SK-N-SH treated with all-trans-retinoic acid at 6 μM for 48 hours (cell line): ENCODE results near the gene NTSR1.

Source experiments
- ATAC-seq: fragments of 200-7000 bp; cut with Tn5 transposase; 3 replicates; pipeline ENCODE4 v1.9.1; 2020; ENCODE audit warnings: mild to moderate bottlenecking, moderate library complexity
- ARNTL ChIP-seq: fragments of 450-650 bp; formaldehyde crosslinking; IDR thresholded peaks from 2 replicates; pipeline ENCODE4 v1.5.0; 2020; ENCODE audit warnings: low read depth, mild to moderate bottlenecking, moderate library complexity, borderline replicate concordance
- CREB5 ChIP-seq: fragments of 250-450 bp; sonication (Bioruptor Pico); IDR thresholded peaks from 2 replicates; pipeline ENCODE4 v1.5.1; 2020; ENCODE audit warnings: low read depth, mild to moderate bottlenecking, moderate library complexity
- CSDC2 ChIP-seq: fragments of 250-450 bp; sonication (Bioruptor Pico); IDR thresholded peaks from 2 replicates; pipeline ENCODE4 v1.5.0; 2020; ENCODE audit warnings: mild to moderate bottlenecking, moderate library complexity
- CSRNP3 ChIP-seq: fragments of 250-450 bp; sonication (Bioruptor Pico); IDR thresholded peaks from 2 replicates; pipeline ENCODE4 v1.5.1; 2021; ENCODE audit warnings: mild to moderate bottlenecking, moderate library complexity
- ESRRG ChIP-seq: fragments of 250-450 bp; sonication (Bioruptor Pico); IDR thresholded peaks from 2 replicates; pipeline ENCODE4 v1.6.1; 2021; ENCODE audit warnings: mild to moderate bottlenecking
- GLIS3 ChIP-seq: fragments of 250-450 bp; sonication (Bioruptor Pico); IDR thresholded peaks from 2 replicates; pipeline ENCODE4 v1.5.0; 2020; ENCODE audit warnings: mild to moderate bottlenecking, moderate library complexity
- ISL1 ChIP-seq: fragments of 250-450 bp; sonication (Bioruptor Pico); IDR thresholded peaks from 2 replicates; pipeline ENCODE4 v2.1.2; 2022; ENCODE audit warnings: mild to moderate bottlenecking, moderate library complexity
- OSR1 ChIP-seq: fragments of 250-450 bp; sonication (Bioruptor Pico); IDR thresholded peaks from 2 replicates; pipeline ENCODE4 v1.8.0; 2022; ENCODE audit warnings: moderate library complexity, mild to moderate bottlenecking, inconsistent platforms
- PATZ1 ChIP-seq: fragments of 250-450 bp; sonication (Bioruptor Pico); IDR thresholded peaks from 2 replicates; pipeline ENCODE4 v1.8.0; 2020; ENCODE audit warnings: mild to moderate bottlenecking, moderate library complexity, borderline replicate concordance
- POU6F1 ChIP-seq: fragments of 250-450 bp; sonication (Bioruptor Pico); IDR thresholded peaks from 2 replicates; pipeline ENCODE4 v1.8.0; 2021; ENCODE audit warnings: low read depth, mild to moderate bottlenecking, moderate library complexity, borderline replicate concordance
- PPARA ChIP-seq: fragments of 250-450 bp; sonication (Bioruptor Pico); IDR thresholded peaks from 2 replicates; pipeline ENCODE4 v1.5.0; 2020; ENCODE audit warnings: mild to moderate bottlenecking, borderline replicate concordance
- RARB ChIP-seq: fragments of 250-450 bp; sonication (Bioruptor Pico); IDR thresholded peaks from 2 replicates; pipeline ENCODE4 v1.8.0; 2021; ENCODE audit warnings: mild to moderate bottlenecking, moderate library complexity
- SNAI2 ChIP-seq: fragments of 250-450 bp; sonication (Bioruptor Pico); IDR thresholded peaks from 2 replicates; pipeline ENCODE4 v1.5.0; 2020; ENCODE audit warnings: mild to moderate bottlenecking, moderate library complexity
- TCF4 ChIP-seq: fragments of 250-450 bp; sonication (Bioruptor Pico); IDR thresholded peaks from 2 replicates; pipeline ENCODE4 v1.8.0; 2021; ENCODE audit warnings: mild to moderate bottlenecking, moderate library complexity, borderline replicate concordance
- TSHZ2 ChIP-seq: fragments of 250-450 bp; sonication (Bioruptor Pico); IDR thresholded peaks from 2 replicates; pipeline ENCODE4 v1.5.0; 2020; ENCODE audit warnings: mild to moderate bottlenecking, moderate library complexity
- ZC3H10 ChIP-seq: fragments of 250-450 bp; sonication (Bioruptor Pico); IDR thresholded peaks from 2 replicates; pipeline ENCODE4 v1.5.1; 2021; ENCODE audit warnings: mild to moderate bottlenecking, moderate library complexity
- ZFP3 ChIP-seq: fragments of 250-450 bp; sonication (Bioruptor Pico); IDR thresholded peaks from 2 replicates; pipeline ENCODE4 v1.5.0; 2020; ENCODE audit warnings: mild to moderate bottlenecking, moderate library complexity
- ZFP30 ChIP-seq: fragments of 450-650 bp; formaldehyde crosslinking; IDR thresholded peaks from 2 replicates; pipeline ENCODE4 v1.5.0; 2022; ENCODE audit warnings: mild to moderate bottlenecking, moderate library complexity
- ZNF565 ChIP-seq: fragments of 450-650 bp; formaldehyde crosslinking; conservative IDR thresholded peaks from 2 replicates; pipeline ENCODE4 v1.5.0; 2020; ENCODE audit warnings: low read depth, mild to moderate bottlenecking, moderate library complexity
- ZNF70 ChIP-seq: fragments of 450-650 bp; formaldehyde crosslinking; IDR thresholded peaks from 2 replicates; pipeline ENCODE4 v1.5.0; 2020; ENCODE audit warnings: mild to moderate bottlenecking, moderate library complexity
- ZNF8 ChIP-seq: fragments of 450-650 bp; formaldehyde crosslinking; IDR thresholded peaks from 2 replicates; pipeline ENCODE4 v1.5.0; 2020; ENCODE audit warnings: mild to moderate bottlenecking, moderate library complexity

NTSR1 gene

GRCh38 chr20:62721511-62722370 is 13.1 kb downstream of the NTSR1 start:
- no peak for ATAC-seq
- TF ChIP-seq ISL1 (CRISPR knock-in tag) (no peak), CSDC2 (CRISPR knock-in tag) (no peak), SNAI2 (no peak), ZNF8 (CRISPR knock-in tag) (no peak), OSR1 (CRISPR knock-in tag) (no peak), CREB5 (CRISPR knock-in tag) (no peak), PPARA (CRISPR knock-in tag) (no peak), CSRNP3 (no peak), POU6F1 (CRISPR knock-in tag) (no peak), ZFP3 (CRISPR knock-in tag) (no peak), ARNTL (no peak)
- TF ChIP-seq, all 23 proteins: peak for 0

- TF ChIP-seq OSR1 (CRISPR knock-in tag) (no peak), GLIS3 (CRISPR knock-in tag) (no peak)
- ATAC-seq, result no peak
Observed at GRCh38 chr20:62722627-62723026, 14.0 kb downstream of the NTSR1 start.

- TF ChIP-seq TSHZ2 (CRISPR knock-in tag), result no peak
- no peak for TF ChIP-seq PATZ1 (CRISPR knock-in tag)
- no peak for TF ChIP-seq ESRRG (CRISPR knock-in tag)
- TF ChIP-seq GLIS3 (CRISPR knock-in tag), result no peak
- no peak for TF ChIP-seq ZFP30
- no peak for TF ChIP-seq TCF4 (CRISPR knock-in tag)
- no peak for TF ChIP-seq ZNF70
- no peak for TF ChIP-seq SNAI2
- TF ChIP-seq PPARA (CRISPR knock-in tag), result no peak
- TF ChIP-seq ZNF8 (CRISPR knock-in tag), result no peak
- TF ChIP-seq ZNF565 (CRISPR knock-in tag), result no peak
- no peak for TF ChIP-seq ZC3H10 (CRISPR knock-in tag)
- no peak for TF ChIP-seq RARB (CRISPR knock-in tag)
- TF ChIP-seq CREB5 (CRISPR knock-in tag), result no peak
- no peak for TF ChIP-seq CSRNP3
- TF ChIP-seq ARNTL, result no peak
- TF ChIP-seq POU6F1 (CRISPR knock-in tag), result no peak
- peak; percentile 78 for ATAC-seq
Observed at GRCh38 chr20:62723351-62723750, 14.7 kb downstream of the NTSR1 start.
